Upper lobe of left lung (tissue), 6 donors: ENCODE data around the gene AHCYL2. TPM values are rescaled to one million over a fixed set of nuclear protein-coding genes. Genes with fewer than 3 reads are reported as not detected.
"Not testable (repeated sequence)": the region's sequence is repeated elsewhere in the genome, so short reads cannot be mapped to it uniquely, and the experiment has no call there.

ENCODE experiments used
- ATAC-seq, 2 donors: fragments of 200-7000 bp; cut with Tn5 transposase; one replicate each; pipeline ENCODE4 v1.9.1; 2022; ENCODE audit warnings: mild to moderate bottlenecking in 2 of 2, moderate library complexity in 2 of 2; ENCODE audit not compliant: low FRiP score in 2 of 2
- DNase-seq, 2 donors: peaks; one replicate each; pipeline ENCODE4 v3.0.0-alpha.2; 2019 to 2020
- H3K27ac ChIP-seq, 4 donors: fragments of 200-600 bp; sonication (generic); one replicate each; pipeline ENCODE4 v1.5.1; 2016 to 2019
- H3K27me3 ChIP-seq, 4 donors: fragments of 200-600 bp; sonication (generic); one replicate each; pipeline ENCODE4 v1.5.1; 2017 to 2019
- H3K36me3 ChIP-seq, 4 donors: fragments of 200-600 bp; sonication (generic); one replicate each; pipeline ENCODE4 v1.5.1; 2016 to 2019
- H3K4me1 ChIP-seq, 4 donors: fragments of 200-600 bp; sonication (generic); one replicate each; pipeline ENCODE4 v1.5.1; 2018 to 2019
- H3K4me3 ChIP-seq, 4 donors: fragments of 200-600 bp; sonication (generic); one replicate each; pipeline ENCODE4 v1.5.1; 2017 to 2019; ENCODE audit warnings: mild to moderate bottlenecking in 2 of 4, moderate library complexity in 1 of 4
- H3K9me3 ChIP-seq, 4 donors: fragments of 200-600 bp; sonication (generic); one replicate each; pipeline ENCODE4 v1.5.1; 2018 to 2019
- CTCF ChIP-seq, 6 experiments: fragments of 450-650 bp in 4 of 6; fragments of 200-600 bp in 2 of 6; sonication (generic) in 2 of 6; IDR thresholded peaks; one replicate each; pipeline ENCODE4 v1.5.1; 2016 to 2019; ENCODE audit warnings: antibody characterized with exemption in 6 of 6
- EP300 ChIP-seq, 4 donors: sonication (generic); formaldehyde crosslinking; IDR thresholded peaks; one replicate each; pipeline ENCODE4 v1.5.1; 2017; ENCODE audit warnings: antibody characterized with exemption in 4 of 4, control low read depth in 2 of 4
- POLR2A ChIP-seq, 4 donors: fragments of 450-650 bp; IDR thresholded peaks; one replicate each; pipeline ENCODE4 v1.5.1; 2016 to 2017; ENCODE audit warnings: antibody characterized with exemption in 4 of 4, mild to moderate bottlenecking in 2 of 4
- POLR2AphosphoS5 ChIP-seq, 2 donors: sonication (generic); formaldehyde crosslinking; IDR thresholded peaks; one replicate each; pipeline ENCODE4 v1.5.1; 2017; ENCODE audit warnings: antibody characterized with exemption in 2 of 2
- WGBS, 2 donors: methylation state at CpG; one replicate each; pipeline ENCODE4 v1.1.5; 2017 to 2018; 5-methylcytosine and 5-hydroxymethylcytosine counted together
- total RNA-seq, 6 donors: library from RNA; depleted of rRNA in 4 of 6; stranded (reverse); fragments of >200 nt in 4 of 6; gene quantifications; one replicate each; pipeline versions ENCODE4 v1.1.0 to v1.2.1, GENCODE V29; 2016 to 2021
- donor health status: DM: no; HTN: no; CAD: no; lungs with moderate emphysema.
- donor health status: DM: no; HTN: yes; CAD: no; lungs with severe emphysema.

Gene AHCYL2
- total RNA-seq, 6 donors from 2014 or later, result 41.9 to 197 (median 110) TPM

- Histone ChIP-seq H3K4me1 (peaks cover 3 to 12% (median 5%) of the 10 kb centered on the region in 4 donors), H3K27me3 (no peaks in the 10 kb centered on the region), H3K9me3 (no peaks in the 10 kb centered on the region), H3K36me3 (no peaks in the 10 kb centered on the region), H3K4me3 (no peak overlapping the region), H3K27ac (no peak overlapping the region)
- ATAC-seq, result no peak
- TF ChIP-seq POLR2AphosphoS5 (IDR thresholded peaks at IDR 0.05) (no peak), CTCF (IDR thresholded peaks at IDR 0.05) (no peak), POLR2A (IDR thresholded peaks at IDR 0.05) (no peak), EP300 (IDR thresholded peaks at IDR 0.05) (no peak)
- DNase-seq, result no peak
These were observed 137.7 kb downstream of the AHCYL2 start for GRCh38 chr7:129362496-129362895.

- H3K36me3 ChIP-seq, result no peaks in the 10 kb centered on the region
- H3K9me3 ChIP-seq, result no peaks in the 10 kb centered on the region
- peaks cover 0 to 3% (median 0%) of the 10 kb centered on the region in 4 donors for H3K27me3 ChIP-seq
- TF ChIP-seq POLR2AphosphoS5 (IDR thresholded peaks at IDR 0.05) (no peak), EP300 (IDR thresholded peaks at IDR 0.05) (no peak), CTCF (IDR thresholded peaks at IDR 0.05) (no peak), POLR2A (IDR thresholded peaks at IDR 0.05) (no peak)
- peak overlapping the region; percentile 50 to 80 (median 72) for H3K27ac ChIP-seq
- H3K4me3 ChIP-seq, result peak overlapping the region in 1 of 4 donors; percentile 47
- ATAC-seq (no peak), DNase-seq (no peak)
- peaks cover 8 to 21% (median 21%) of the 10 kb centered on the region in 4 donors for H3K4me1 ChIP-seq
- WGBS, 2 donors, result 40 to 44% methylated on average over 1 of the region's 1 CpG
These were observed 142.5 kb downstream of the AHCYL2 start for GRCh38 chr7:129367349-129367699.

- peak overlapping the region; percentile 64 to 80 (median 78) for H3K27ac ChIP-seq
- H3K4me3 ChIP-seq, result peak overlapping the region in 3 of 4 donors; percentile 18 to 47 (median 46)
- H3K9me3 ChIP-seq, result no peaks in the 10 kb centered on the region
- DNase-seq, result peak in 1 of 2 donors; percentile 86
- peaks cover 0 to 3% (median 0%) of the 10 kb centered on the region in 4 donors for H3K27me3 ChIP-seq
- ATAC-seq, result peak; percentile 87 to 95
- H3K36me3 ChIP-seq, result no peaks in the 10 kb centered on the region
- 1 to 5% methylated on average over 11 of the region's 11 CpGs for WGBS, 2 donors
- peak in 1 of 2 donors; percentile 88 for TF ChIP-seq POLR2AphosphoS5 (IDR thresholded peaks at IDR 0.05)
- peak in 3 of 4 donors; percentile 27 to 94 (median 86) for TF ChIP-seq POLR2A (IDR thresholded peaks at IDR 0.05)
- TF ChIP-seq CTCF (IDR thresholded peaks at IDR 0.05), result peak; percentile 62 to 91 (median 84)
- TF ChIP-seq EP300 (IDR thresholded peaks at IDR 0.05), result peak in 2 of 4 donors; percentile 85 to 86
- H3K4me1 ChIP-seq, result peaks cover 8 to 21% (median 21%) of the 10 kb centered on the region in 4 donors
These were observed 143.0 kb downstream of the AHCYL2 start for GRCh38 chr7:129367700-129368388.

GRCh38 chr7:129368389-129368986 lies 143.7 kb downstream of the AHCYL2 start:
- 13 to 28% methylated on average over 7 of the region's 7 CpGs for WGBS, 2 donors
- Histone ChIP-seq H3K27ac (peak overlapping the region; percentile 64 to 80 (median 78)), H3K9me3 (no peaks in the 10 kb centered on the region), H3K36me3 (no peaks in the 10 kb centered on the region), H3K4me3 (peak overlapping the region in 3 of 4 donors; percentile 18 to 47 (median 46)), H3K27me3 (peaks cover 0 to 3% (median 0%) of the 10 kb centered on the region in 4 donors), H3K4me1 (peaks cover 8 to 25% (median 21%) of the 10 kb centered on the region in 4 donors)
- no peak for ATAC-seq
- DNase-seq, result no peak
- TF ChIP-seq POLR2A (IDR thresholded peaks at IDR 0.05) (peak in 1 of 4 donors; percentile 45), CTCF (IDR thresholded peaks at IDR 0.05) (no peak), EP300 (IDR thresholded peaks at IDR 0.05) (no peak), POLR2AphosphoS5 (IDR thresholded peaks at IDR 0.05) (no peak)

GRCh38 chr7:129369447-129369846 lies 144.6 kb downstream of the AHCYL2 start:
- not testable (repeated sequence) for H3K36me3 ChIP-seq, H3K9me3 ChIP-seq, H3K27me3 ChIP-seq, DNase-seq, ATAC-seq
- Histone ChIP-seq H3K27ac (peak overlapping the region; percentile 64 to 80 (median 78)), H3K4me3 (peak overlapping the region in 3 of 4 donors; percentile 18 to 47 (median 46)), H3K4me1 (peaks cover 8 to 32% (median 21%) of the 10 kb centered on the region in 4 donors)
- 73 to 84% methylated on average over 7 of the region's 7 CpGs for WGBS, 2 donors
